Stimulated activated CD4-positive, alpha-beta T cell treated with anti-CD3 and anti-CD28 coated beads, TNF-alpha, amount 100 ng/mL, for 1 hour (primary cell): ENCODE measurements around the gene PLCB2.

ENCODE experiments used
- DNase-seq, 3 donors: peaks; one replicate each; pipeline ENCODE4 v3.0.0-alpha.2; 2020; ENCODE audit warnings: low read depth in 3 of 3, low spot score in 1 of 3

Gene PLCB2

DNA sequence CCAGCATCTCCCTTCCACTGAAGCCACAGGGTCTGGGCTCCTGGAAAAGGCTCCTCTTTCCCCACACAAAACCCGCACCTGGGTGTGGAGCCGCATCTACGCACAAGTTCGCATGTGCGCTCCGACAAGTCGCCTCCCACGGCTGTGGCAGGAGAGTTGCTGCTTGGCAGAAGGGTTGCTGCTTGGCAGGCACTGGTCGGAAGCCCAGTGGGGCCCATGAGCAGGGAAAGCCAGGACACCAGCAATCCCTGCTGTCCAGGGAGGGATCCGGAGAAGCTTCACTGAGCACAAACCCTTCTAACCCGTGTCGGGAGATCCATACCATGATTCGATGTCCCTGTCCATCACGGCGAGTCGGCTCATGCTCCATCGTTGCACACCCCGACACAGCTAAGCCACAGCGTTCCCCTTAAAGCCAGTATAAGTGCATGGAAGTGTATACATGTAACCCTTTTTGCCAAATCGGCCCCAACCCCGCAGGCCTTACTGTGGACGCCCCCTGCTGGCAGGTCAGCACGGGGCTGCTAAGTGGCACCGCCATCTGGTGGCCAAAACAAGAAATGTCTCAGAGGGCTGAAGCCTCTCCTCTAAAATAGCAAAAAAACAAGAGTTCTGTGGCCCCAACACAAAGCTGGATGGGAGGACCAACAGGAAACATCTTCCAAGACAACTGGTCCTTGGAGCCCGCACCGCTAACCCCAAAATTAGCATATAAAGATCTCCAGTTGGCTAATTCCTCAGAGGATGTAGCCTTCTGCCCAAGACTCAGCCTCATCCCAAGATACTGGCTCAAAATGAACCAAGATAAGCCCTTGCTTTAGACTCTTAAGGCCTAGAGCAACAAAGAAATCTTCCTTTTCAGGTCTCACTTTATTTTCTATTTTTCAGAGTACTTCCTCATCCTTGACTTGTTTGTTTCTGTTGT is 33.1 kb downstream of the PLCB2 start:
- peak; percentile 70 to 85 (median 76) for DNase-seq

GRCh38 chr15:40273428-40273827 is 34.3 kb downstream of the PLCB2 start:
- no peak for DNase-seq

- DNase-seq, result no peak
Measured at GRCh38 chr15:40272485-40273056, 35.2 kb downstream of the PLCB2 start.

GRCh38 chr15:40271685-40272484 is 35.9 kb downstream of the PLCB2 start:
- no peak for DNase-seq

DNA sequence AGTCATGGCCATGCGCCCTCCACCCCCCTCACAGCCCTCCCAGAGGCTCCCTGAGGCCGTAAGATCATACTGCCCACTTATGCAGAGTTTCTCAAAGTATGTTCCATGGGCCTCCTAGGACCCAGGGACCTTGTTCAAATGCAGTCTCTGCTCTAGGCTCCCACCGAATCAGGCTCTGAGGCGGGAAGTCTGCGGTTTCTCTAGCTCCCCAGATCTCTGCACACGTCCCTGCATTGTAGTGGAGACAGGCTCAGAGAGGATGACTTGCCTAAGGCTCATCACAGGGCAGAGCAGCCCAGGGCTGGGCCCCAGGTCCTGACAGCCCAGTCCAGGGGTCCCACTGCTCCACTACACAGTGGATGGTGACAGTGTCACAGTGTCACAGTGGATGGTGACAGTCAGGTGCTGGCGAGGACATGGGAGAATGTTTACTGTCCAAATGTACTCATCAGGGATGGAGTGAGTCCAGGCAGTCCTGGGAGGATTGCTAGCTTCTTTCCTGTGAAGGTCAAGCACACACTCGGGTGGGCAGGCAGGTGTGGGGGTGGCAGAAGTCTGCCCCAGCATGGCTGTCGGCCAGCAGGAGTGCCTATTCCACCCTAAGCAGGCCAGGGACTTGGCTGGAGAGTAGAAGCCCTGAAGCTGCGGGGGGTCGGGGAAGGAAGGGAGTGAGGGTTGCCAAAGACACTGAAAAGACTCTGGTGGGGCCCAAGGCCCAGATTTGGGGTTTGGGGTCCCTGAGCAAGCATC is 37.3 kb downstream of the PLCB2 start:
- no peak for DNase-seq

DNA sequence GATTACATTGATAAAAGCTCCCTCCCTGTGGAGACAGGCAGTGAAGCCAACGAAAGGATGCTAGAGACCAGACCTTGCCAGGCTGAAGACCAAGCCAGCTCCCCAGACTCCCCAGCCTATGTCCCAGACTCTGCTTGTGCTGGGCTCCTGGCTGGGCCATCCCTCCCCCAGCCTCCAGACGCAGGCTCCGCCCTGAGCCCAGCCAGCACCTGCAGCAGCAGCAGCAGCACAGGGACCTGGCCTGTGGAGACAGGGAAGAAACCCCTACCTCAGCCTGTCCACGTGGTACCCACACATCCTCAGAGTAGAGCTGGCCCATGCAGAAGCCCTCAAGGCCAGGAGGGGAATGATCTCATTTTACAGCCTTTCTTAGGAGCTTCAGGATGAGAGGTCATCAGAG is 38.1 kb downstream of the PLCB2 start:
- DNase-seq, result no peak

GRCh38 chr15:40267670-40268069 is 40.1 kb downstream of the PLCB2 start:
- no peak for DNase-seq

- no peak for DNase-seq
Measured at GRCh38 chr15:40266828-40267304, 40.9 kb downstream of the PLCB2 start.

DNA sequence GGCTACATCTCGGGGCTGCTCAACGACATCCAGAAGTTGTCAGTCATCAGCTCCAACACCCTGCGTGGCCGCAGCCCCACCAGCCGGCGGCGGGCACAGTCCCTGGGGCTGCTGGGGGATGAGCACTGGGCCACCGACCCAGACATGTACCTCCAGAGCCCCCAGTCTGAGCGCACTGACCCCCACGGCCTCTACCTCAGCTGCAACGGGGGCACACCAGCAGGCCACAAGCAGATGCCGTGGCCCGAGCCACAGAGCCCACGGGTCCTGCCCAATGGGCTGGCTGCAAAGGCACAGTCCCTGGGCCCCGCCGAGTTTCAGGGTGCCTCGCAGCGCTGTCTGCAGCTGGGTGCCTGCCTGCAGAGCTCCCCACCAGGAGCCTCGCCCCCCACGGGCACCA is 41.9 kb downstream of the PLCB2 start:
- no peak for DNase-seq

GRCh38 chr15:40265355-40265754 is 42.4 kb downstream of the PLCB2 start:
- DNase-seq, result no peak

- DNase-seq, result no peak
Measured at GRCh38 chr15:40264321-40265153, 43.2 kb downstream of the PLCB2 start.

GRCh38 chr15:40263024-40263754 is 44.5 kb downstream of the PLCB2 start:
- no peak for DNase-seq

DNA sequence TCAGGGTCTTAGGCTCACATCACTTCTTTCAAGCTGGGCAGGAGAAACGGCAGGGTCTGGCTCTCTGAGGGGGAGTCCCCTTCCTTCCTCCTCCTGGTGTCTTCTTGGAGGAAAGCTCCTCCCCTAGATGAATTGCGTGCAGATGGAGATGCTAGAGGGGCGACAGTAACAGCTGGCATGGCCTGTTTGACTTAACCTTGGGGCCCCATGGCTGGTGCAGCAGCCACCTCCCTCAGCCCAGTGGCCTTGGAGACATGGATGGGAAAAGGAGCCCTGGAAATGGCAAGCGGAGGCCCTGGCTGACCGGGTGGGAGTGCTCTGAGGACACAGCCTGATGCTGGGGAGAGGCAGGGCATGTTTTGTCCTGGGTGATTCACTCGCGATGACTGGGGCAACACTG is 48.7 kb downstream of the PLCB2 start:
- no peak for DNase-seq

- DNase-seq, result no peak
Measured at GRCh38 chr15:40258544-40258943, 49.2 kb downstream of the PLCB2 start.

GRCh38 chr15:40257656-40258450 is 49.9 kb downstream of the PLCB2 start:
- no peak for DNase-seq

DNA sequence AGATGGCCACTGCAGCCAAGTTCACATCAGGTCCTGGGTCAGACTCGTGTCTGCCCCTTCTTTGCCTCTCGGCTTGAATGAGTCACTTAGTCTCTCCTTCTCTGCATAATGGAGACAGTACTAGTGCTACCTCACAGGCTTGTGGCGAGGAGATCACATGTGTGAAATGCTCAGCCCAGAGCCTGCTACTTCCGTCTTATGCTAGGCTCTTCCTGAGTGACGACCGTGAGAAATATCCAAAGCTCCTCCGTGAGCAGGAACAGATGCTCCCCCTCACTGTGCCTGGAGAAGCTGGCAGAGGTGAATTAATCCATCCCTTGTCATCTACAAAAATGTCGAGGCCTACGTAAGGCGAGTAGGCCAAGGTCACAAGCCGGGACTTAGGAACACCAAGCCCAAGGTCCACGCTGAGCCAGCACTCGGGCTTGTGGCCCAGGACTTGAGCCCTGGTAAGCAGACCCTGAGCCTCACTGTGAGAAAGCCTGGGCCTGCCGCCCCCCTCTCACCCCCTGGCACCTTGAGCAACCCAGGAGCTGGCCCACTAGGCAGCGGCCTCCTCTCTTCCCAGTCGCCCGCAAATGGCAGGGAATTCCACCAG is 51.0 kb downstream of the PLCB2 start:
- DNase-seq, result no peak

DNA sequence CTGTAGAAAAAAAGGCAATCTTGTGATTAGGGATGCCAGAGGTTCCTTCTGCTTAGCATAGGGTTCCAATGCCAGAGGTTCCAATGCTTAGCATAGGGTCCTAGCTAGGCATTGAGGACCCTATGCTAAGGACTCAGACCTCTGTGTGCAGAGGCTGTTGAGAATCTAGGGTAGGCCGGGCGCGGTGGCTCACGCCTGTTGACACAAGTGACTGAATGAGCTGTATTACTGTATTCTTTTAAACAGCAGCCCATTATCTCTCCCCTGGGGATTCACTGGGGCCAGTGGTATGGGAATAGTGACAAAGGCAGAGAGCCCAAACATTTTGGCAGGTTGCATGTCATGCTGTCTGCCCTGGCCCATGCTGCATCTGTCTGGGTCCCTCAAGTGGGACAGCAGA is 52.7 kb downstream of the PLCB2 start:
- no peak for DNase-seq

DNA sequence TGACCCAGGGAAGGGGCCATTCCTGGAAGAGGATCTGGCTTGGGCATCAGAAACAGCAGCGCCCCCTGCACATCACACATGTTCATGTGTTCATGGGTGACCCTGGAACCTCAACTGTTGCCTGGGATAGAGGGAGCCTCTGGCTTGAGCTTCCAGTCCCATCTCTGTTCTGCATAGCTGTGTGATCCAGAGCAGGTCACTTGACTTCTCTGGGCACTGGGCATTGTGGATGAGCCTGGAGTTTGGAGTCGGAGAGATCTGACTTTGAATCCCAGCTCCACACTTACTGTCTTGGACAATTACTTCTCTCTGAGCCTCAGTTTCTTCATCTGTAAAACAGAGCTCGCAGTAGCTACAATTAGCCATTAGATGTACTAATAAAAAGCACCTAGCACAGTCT is 53.3 kb downstream of the PLCB2 start:
- no peak for DNase-seq
